ENCODE results near the gene HIGD1C.
"Not testable (repeated sequence)": the region's sequence is repeated elsewhere in the genome, so short reads cannot be mapped to it uniquely, and the experiment has no call there.

The HIGD1C gene

DNA sequence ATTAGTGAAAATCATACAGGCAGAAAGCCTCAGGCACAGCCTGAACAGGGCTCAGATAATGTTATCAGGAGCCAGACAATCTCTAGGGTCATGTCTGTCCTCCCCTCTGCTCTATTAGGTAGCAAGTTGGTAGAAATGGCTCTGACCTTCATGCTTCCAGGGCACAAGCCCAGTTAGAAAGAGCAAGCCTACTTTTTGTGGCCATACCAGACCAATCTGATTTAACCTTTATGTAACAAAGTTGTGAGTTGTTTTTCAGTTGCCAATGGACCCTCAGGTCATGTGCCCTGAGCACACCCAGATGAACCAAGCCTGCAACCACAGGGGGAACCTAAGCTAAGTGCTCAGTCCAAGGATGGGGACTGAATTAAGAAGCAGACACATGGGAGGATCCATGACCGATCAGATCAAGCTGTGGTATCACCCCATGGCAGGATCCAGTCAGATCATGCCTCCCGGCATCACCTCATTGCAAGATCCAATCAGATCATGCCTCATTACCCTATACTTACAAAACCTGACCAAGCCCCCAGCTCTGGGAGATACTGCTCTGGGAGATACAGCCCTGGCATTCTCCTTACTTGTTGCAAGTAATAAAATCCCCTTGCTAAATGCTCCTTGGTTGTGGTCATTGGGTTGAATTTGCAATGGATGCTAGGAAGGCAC is 18.8 kb upstream of the HIGD1C start:
- DNase-seq (ENCODE audit: low spot score): no peak

DNA sequence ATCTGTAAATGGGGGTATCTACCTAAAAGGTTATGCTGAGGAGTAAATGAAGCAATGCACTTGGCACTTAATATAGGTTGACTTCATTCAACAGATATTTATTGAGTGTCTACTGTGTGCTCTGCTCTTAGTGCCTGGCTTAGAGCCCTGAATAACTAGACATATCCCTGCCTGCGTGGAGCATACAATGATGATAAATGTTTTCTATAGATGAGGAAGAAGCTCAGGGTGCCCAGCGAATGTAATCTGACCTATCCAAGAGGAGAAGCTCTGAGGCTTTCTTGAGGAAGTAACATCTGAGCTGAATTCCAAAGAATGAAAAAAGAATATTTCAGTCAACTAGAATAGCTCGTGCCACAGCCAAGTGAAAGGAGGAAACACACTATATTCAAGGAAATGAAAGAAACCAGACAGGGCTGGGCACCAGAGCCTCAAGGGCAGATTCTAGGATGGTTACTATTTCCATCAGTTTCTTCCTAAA is 17.9 kb upstream of the HIGD1C start:
- no peak for DNase-seq (ENCODE audit: low spot score)

DNA sequence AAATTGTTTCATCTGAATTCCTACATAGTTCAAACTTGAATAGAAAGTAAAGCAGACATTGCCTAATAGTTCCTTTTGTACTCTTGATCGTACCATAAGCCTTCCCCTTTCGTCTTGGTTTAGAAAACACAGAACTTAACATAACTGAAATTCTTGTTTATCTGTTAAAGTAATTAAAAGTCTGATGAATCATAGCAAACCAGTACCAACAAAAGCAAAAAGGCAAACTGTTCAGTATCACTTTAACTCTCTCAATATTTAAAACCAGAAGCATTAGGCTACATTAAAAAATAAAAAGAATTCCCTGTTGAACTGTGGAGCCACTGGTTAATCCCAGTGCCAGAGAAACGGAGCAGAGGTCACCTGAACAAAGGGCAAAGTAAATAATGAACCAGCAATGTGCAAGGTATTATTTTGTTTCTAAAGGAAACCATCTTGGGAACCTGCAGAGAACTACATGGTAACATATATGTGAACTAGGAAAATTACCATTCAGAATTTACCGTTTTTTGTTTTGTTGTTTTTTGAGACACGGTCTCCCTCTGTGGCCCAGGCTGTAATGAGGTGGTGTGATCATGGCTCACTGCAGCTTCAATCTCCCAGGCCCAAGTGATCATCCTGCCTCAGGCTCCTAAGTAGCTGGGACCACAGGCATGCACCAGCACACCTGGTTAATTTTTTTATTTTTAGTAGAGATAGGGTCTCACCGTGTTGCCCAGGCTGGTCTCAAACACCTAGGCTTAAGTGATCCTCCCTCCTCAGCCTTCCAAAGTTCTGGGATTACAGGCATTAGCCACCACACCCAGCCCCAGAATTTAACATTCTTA is 17.1 kb upstream of the HIGD1C start:
- DNase-seq (ENCODE audit: low spot score): no peak

DNA sequence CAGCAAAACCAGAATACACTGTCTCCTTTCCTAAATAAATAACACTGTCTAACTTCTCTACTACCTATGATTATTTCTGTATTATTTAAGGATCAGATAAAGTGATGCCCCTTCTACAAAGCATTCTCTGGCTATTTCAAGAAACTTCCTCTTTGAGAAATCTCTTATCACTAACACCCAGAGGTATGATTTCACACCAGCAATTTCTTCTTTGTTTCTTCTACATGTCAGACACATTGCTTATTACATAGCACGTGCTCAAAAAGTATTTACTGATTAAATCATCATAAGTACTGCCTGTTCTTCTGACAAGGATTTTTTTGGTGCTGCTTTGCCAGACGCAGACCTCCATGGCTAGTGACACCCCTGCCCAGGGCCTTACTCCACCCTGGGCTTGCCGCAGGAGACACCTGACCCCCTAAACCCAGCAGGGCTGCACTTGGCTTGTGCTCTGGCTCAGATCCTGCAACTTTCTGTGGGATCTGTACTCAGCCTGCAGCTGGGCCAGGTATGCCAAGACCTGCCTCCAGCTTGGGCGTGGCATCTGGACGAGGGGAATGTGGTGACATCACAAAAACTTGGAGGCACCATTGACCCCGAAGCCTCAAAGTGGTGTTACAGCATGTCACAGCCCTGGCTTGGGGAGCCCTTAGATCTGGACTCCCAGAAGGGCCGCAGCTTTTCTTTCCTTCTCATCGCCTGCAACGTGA is 15.4 kb upstream of the HIGD1C start:
- DNase-seq (ENCODE audit: low spot score): no peak

DNA sequence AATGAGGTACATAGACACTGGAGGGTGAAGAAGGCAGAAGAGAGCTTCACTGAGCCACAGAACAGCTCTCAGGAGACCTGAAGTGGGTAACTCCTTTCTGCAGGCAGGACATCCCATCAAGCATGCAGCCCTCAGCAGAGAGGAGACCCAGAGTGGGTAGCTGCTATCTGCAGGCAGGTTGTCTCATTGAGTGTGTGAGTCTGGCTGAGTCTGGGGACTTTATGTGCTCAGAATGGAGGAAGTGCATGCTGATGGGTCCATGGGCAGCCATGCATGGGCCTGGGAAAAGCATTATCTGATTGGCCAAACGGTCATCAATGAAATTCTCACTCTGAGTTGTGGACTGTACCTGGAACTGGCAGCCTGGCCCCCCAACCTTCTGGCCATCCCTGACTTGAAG is 14.7 kb upstream of the HIGD1C start:
- DNase-seq (ENCODE audit: low spot score): no peak

DNA sequence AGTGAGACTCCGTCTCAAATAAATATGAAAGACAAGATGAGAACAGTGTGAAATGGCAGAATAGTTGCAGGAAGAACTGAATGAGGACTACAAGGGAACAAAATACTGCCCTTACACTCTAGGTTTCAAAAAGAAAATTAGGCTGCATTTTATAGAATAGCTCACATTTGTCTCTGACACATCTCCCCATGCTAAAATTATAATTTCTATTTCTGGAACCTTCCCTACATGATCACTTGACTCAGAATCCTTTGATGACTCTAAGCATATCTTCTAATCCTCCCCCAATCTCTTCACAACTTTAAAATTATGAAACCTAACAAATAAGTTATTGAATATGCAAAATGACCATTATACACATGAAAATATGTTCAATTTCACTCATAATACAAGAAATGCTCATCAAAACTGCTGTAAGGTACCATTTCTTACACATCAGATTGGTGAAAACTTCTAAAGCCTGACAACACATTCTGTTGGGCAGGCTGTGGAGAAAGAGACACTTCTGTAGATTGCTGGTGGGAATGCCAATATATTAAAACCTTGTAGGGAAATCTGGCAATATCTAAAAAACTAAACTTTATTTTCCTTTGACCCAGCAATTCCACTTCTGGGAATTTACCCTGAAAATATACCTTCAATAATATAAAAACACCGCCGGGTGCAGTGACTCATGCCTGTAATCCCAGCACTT is 4.3 kb upstream of the HIGD1C start:
- DNase-seq (ENCODE audit: low spot score): no peak

DNA sequence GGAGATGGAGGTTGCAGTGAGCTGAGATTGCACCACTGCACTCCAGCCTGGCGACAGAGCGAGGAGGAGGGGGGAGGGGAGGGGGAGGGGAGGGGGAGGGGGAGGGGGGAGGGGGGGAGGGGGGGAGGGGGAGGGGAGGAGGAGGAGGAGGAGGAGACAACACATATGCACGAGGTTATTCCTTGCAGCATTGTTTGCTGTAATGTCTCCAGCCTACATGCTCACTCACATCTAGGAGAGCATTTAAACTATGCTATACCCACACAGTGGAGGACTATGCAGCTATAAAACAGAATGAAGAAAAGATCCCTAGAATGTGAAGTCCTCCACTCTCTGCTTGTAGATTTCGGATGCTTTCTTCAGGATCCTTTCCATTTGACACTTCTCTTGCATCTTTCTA is 3.5 kb upstream of the HIGD1C start:
- DNase-seq (ENCODE audit: low spot score): no peak

DNA sequence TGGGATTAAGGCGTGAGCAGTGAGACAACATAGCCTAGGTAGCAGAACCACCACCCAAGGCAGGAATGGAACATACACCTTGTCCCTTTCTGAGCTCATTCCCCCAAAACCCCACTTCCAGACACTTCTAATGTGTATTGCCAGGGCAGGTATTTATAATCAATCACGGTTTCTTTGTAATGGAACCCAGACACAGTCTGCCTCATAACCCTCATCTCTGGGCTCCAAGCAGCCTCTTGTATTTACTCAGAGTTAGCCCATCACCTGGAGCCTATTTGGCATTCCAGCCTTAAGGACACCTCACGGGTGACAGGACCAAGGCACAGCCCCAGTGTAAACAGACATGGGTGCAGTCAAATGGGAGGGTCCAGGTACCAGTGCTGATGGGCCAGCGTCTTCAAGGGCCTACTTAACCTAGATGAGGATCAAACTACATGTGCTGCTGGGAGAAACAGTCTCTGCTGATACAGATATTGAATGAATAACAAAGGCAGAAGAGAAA is 2.5 kb upstream of the HIGD1C start:
- DNase-seq (ENCODE audit: low spot score): no peak

DNA sequence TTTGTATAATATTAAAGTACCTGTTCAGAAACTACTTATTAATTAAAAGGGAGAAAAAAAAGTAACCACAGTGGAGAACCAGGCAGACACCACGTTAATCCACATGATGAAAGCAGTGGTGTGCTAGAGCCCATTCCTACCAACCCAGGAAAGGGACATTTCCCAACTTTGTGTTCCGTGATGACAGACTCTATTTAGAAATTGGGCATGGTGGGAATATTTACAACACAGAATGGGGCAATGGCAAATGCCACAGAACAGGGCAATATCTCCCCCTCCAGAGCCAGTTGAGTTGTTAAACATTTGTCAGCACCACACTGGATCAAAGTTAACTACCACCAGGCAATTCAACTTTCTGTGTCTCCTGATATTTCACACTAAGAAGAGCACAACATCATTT is 1.2 kb upstream of the HIGD1C start:
- no peak for DNase-seq (ENCODE audit: low spot score)

DNA sequence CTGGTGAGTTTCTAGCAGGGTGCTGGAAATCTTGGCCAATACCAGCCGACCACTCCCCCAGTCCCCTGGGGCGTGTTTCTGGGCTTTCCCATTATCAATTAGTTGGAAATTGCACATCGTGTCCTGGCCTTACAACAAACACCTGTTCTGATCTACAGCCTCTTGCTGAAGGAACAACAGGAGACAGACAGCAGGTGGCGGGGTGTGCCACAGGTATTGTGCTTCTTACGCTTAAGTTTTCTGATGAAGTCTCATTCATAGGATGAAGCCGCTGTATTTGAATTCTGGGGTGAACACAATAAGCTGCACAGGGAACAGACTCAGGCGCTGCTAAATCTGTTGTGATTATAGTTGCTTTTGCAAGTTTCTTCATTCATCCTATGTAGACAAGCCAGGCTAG is 703 bp downstream of the HIGD1C start:
- no peak for DNase-seq (ENCODE audit: low spot score)

DNA sequence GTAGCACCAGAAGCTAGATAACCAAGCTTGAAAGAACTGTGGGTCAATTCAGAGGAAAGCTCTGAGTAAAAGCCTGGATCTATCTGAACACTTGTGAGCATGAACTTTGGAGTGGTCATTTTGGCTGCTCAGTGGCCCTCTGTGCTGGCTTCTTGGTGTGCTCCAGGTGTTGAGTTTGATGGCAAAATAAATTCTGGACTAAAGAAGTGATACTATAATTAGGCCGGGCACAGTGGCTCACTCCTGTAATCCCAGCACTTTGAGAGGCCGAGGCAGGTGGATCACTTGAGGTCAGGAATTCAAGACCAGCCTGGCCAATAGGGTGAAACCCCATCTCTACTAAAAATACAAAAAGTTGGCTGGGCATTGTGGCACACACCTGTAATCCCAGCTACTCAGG is 2.4 kb downstream of the HIGD1C start:
- DNase-seq (ENCODE audit: low spot score): not testable (repeated sequence)

DNA sequence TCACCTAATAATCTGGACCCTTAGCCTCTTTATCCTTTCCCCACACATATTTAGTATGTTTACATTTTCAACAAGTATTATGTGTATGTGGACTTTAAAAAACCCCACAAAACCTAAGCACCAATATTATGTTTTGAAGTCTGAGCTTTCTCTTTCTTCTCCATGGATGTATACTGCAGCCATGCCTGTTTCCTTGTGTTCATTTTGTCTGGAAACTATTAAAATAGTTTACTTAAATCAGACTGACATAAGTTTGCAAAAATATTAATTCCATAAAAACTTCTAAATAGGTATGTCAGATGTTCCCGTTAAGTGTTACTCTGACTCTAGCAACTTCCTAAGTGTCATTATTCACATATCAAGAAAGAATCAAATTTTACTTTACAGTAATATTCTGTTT is 2.9 kb downstream of the HIGD1C start:
- DNase-seq (ENCODE audit: low spot score): no peak

DNA sequence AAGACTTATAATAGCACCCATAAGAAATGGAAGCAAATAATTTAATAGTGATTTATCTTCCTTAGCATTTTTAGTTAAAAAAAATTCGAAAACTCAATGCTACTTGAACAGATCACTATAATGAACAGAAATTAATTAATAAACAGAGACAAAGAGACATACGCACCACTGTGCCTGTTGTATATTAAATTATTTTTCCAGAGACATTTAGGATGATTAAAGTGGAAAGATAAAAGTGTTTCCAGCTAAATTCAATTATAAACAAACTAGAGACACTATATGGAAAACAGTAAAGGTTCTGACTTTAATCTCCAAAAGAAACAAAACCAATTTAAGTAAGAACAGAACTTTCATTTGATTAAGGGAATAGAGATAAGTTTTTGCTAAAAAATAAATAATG is 3.4 kb downstream of the HIGD1C start:
- no peak for DNase-seq (ENCODE audit: low spot score)

DNA sequence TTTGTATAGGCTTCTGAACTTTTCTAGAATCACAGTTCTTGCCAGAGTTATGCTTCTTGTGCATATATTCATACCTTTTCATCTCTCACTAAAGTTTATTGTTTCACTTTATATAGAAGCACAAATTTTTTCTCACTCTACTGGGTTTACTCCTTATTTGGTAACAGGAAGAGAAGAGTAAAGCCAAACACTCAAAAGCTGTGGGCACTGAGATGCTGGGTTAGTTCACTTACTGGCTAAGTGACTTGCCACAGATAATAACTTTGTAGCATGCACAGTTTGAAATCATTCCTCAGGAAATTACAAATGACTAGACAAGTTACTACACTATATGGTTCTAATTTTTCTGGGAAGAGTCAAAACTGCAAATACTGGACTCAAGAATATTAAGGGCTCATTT is 7.8 kb downstream of the HIGD1C start:
- DNase-seq (ENCODE audit: low spot score): peak; percentile 6

DNA sequence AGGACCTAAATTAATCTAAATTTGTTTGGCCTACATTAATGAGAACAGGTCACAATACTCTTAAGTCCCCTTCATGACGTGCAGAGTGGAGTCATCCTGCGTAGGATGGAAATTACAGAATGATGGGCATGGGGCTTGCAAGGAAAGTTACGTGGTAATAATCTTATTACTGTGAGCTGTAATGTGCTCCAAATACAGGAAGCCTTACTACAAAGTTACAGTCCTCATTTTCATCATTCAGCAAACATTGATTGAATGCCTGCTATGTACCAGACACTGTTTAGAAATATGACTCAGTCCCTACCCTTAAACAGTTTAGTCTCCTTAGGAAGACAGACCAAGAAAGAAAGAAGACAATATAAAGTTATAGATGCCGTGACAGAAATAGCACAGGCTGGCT is 9.4 kb downstream of the HIGD1C start:
- no peak for DNase-seq (ENCODE audit: low spot score)

DNA sequence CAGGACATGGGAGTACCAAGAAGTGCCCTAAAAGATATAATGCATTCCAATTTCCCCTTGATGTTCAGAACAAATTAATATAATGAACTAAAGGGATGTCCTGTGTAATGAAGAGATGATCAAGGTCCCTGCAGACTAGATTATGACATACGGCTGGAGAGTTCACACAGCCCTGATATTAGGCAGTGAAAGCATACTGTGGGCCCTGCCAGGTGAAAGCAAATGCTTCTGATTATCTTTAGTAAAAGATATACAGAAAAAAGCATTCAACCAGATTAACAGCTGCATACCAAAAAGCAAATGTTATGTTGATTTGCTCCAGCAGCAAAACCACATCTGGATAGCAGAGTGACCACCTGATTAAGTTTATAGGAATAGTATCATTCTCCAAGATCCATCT is 12.1 kb downstream of the HIGD1C start:
- no peak for DNase-seq (ENCODE audit: low spot score)

DNA sequence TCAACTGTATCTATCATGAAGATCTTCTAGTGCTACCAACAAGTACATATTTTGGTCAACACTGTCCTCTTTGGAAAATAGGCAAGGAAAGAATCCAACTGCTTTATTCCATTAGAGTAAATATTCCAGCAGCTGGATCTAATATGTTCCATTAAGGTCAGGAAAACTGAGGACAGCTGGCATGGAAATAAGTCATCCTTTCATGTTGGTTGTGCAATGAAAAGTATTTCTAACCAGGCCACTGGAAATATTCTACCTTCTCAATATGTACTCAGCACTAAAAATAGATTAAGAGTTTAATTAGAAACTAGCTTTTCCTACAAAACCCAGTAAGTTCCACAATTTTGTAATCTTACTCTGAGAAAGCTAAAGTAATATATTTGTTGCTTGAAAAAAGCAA is 19.6 kb downstream of the HIGD1C start:
- no peak for DNase-seq (ENCODE audit: low spot score)

DNA sequence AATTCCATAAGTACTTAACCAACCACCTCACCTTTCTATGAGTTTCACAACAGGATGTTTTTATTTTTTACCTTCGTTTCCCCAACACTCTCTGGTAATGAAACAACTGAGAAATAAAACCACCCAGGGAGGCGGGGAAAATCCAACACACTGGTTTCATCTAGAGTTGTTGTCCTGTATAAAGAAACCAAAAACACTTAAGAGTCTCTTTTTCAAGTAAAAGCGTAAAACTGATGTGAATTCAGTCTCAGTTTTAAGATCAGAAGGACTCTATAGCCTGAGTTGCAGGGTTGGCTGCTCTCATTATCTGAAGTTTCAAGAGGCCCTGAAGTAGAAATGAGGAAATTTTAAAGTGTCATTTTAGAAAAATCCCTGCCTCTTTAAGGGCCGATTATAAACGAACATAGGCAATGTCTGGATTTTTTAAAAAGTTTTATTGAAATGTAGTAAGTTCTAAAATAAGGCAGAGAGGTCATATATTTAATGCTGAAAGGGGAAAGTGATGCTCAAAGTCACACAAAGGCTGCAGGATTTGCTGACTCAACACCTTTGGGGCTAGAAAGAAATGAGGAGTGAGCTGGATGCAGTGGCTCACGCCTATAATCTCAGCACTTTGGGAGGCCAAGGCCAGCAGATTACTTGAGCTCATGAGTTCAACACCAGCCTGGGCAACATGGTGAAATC is 27.2 kb downstream of the HIGD1C start:
- peak; percentile 52 for DNase-seq (ENCODE audit: low spot score)

DNA sequence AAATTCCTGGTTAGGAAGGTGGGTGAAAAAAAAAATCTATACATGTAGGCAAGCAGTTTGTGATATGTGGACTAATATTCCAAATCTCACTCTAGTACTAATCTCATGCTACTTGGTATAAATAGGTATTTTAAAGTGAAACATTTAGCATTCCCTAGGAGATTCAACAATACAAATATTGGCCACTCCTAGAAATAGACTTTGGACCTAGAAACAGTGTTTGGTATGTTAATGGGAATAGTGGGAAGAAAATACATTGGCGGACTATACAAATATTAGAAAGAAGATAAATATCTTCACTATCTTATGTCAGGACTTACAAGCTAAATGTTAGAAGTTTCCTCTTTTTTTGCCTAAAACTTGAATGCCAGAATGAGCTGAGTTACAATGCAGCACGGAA is 28.2 kb downstream of the HIGD1C start:
- DNase-seq (ENCODE audit: low spot score): no peak

DNA sequence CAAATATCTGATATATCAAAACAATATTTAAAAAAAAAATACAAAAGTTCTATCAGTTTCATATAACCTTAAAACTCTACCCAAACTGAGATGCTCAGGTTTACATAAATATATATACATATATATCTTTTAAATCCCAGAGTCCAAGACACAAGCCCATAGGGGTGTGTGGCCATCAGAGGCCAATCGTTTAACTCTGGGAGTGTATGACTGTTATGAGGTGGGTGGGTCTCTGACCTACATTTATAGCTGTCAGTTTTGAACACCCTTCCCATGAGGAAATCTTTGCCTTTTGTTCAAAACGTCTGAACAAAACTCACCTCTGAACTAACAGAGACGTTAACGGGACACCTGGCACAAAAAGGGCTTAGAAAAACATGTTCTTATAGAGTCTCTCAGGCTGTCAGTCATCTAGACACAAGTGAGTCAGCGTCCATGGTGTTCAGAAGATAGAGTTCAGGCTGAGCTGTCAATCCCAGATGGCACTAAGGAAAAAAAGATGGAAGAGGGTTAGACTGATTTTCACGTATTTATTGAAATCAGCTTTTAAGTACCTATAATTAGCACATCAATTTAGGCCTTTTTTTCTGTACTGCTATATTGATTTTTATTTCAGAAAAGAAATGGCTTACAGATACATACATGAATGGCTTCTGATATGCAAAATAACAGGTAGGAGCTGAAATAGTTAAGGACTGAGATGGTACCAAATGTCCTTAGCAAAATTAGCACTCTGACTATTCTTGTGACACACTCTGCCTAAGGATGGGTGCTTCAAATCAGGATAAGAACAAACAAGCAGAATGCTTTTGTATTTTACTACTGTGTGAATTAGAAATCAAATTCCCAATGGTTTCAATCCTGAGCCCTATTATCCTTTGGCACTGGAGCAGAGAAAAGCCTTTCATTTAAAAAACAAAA is 29.2 kb downstream of the HIGD1C start:
- DNase-seq (ENCODE audit: low spot score): no peak
